WTC11 (cell line): ENCODE results near the gene EZR.

Experiments used
- CREB1 ChIP-seq: sonication (generic); formaldehyde crosslinking; IDR thresholded peaks from 2 replicates; pipeline ENCODE4 v1.8.0; 2023; ENCODE audit warnings: mild to moderate bottlenecking, missing genetic modification reagents
- CTCF ChIP-seq: fragments of 200-600 bp; IDR thresholded peaks from 2 replicates; pipeline ENCODE4 v1.8.0; 2022; ENCODE audit warnings: antibody characterized with exemption
- ETV6 ChIP-seq: sonication (generic); formaldehyde crosslinking; IDR thresholded peaks from 2 replicates; pipeline ENCODE4 v1.8.1; 2022; ENCODE audit warnings: mild to moderate bottlenecking, missing genetic modification reagents
- JUN ChIP-seq: sonication (generic); formaldehyde crosslinking; IDR thresholded peaks from 2 replicates; pipeline ENCODE4 v1.8.0; 2023; ENCODE audit warnings: mild to moderate bottlenecking, missing genetic modification reagents
- MAX ChIP-seq: sonication (generic); formaldehyde crosslinking; IDR thresholded peaks from 2 replicates; pipeline ENCODE4 v1.8.0; 2022; ENCODE audit warnings: mild to moderate bottlenecking, missing genetic modification reagents
- RELA ChIP-seq: sonication (generic); formaldehyde crosslinking; IDR thresholded peaks from 2 replicates; pipeline ENCODE4 v1.8.1; 2022; ENCODE audit warnings: missing genetic modification reagents, mild to moderate bottlenecking, borderline replicate concordance
- TEAD1 ChIP-seq: sonication (generic); formaldehyde crosslinking; IDR thresholded peaks from 2 replicates; pipeline ENCODE4 v1.8.0; 2022; ENCODE audit warnings: mild to moderate bottlenecking, missing genetic modification reagents
- TEAD4 ChIP-seq: sonication (generic); formaldehyde crosslinking; IDR thresholded peaks from 2 replicates; pipeline ENCODE4 v1.8.0; 2022; ENCODE audit warnings: mild to moderate bottlenecking, missing genetic modification reagents
- USF1 ChIP-seq: sonication (generic); formaldehyde crosslinking; IDR thresholded peaks from 2 replicates; pipeline ENCODE4 v1.8.0; 2022; ENCODE audit warnings: mild to moderate bottlenecking, missing genetic modification reagents
- ZNF263 ChIP-seq: sonication (generic); formaldehyde crosslinking; IDR thresholded peaks from 2 replicates; pipeline ENCODE4 v1.8.1; 2022; ENCODE audit warnings: low read depth, mild to moderate bottlenecking, moderate library complexity, missing genetic modification reagents
- TF ChIP-seq, protein P1 (sequence below): sonication (generic); formaldehyde crosslinking; IDR thresholded peaks from 2 replicates; pipeline ENCODE4 v1.8.1; 2023; ENCODE audit warnings: mild to moderate bottlenecking, missing genetic modification reagents, moderate library complexity

DNA sequence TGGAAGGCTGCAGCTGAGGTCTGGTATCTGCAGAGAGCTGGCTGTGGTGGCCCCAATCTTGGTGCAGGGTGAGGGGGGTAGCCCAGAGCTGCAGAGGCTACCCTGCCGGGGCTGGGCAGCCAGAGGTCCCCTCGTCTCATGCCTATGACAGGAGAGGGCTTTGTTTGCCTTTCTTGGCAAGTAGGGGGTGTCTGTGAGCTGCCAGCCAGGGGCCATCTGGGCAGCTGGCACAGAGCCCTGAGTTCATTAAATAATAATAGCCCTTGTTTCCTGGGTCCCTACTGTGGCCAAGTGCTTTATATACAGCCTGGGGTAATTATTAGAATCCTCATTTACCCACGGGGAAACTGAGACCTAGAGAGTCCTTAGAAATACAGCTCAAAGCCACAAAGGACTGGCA, 66.6 kb downstream of the EZR start:
- TF ChIP-seq CTCF (no peak), JUN (CRISPR knock-in tag) (no peak), ETV6 (no peak), ZNF263 (no peak), CREB1 (CRISPR knock-in tag) (no peak), RELA (CRISPR knock-in tag) (no peak), TEAD1 (CRISPR knock-in tag) (no peak), USF1 (CRISPR knock-in tag) (no peak), TEAD4 (no peak), MAX (CRISPR knock-in tag) (no peak)
- TF ChIP-seq, protein P1, sequence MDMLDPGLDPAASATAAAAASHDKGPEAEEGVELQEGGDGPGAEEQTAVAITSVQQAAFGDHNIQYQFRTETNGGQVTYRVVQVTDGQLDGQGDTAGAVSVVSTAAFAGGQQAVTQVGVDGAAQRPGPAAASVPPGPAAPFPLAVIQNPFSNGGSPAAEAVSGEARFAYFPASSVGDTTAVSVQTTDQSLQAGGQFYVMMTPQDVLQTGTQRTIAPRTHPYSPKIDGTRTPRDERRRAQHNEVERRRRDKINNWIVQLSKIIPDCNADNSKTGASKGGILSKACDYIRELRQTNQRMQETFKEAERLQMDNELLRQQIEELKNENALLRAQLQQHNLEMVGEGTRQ (CRISPR knock-in tag): no peak
